ENCODE results near the gene ELOB. TPM values are rescaled to one million over a fixed set of nuclear protein-coding genes. Genes with fewer than 3 reads are reported as not detected.

The ELOB gene
- total RNA-seq: 507 and 710 TPM in 2 replicates

DNA sequence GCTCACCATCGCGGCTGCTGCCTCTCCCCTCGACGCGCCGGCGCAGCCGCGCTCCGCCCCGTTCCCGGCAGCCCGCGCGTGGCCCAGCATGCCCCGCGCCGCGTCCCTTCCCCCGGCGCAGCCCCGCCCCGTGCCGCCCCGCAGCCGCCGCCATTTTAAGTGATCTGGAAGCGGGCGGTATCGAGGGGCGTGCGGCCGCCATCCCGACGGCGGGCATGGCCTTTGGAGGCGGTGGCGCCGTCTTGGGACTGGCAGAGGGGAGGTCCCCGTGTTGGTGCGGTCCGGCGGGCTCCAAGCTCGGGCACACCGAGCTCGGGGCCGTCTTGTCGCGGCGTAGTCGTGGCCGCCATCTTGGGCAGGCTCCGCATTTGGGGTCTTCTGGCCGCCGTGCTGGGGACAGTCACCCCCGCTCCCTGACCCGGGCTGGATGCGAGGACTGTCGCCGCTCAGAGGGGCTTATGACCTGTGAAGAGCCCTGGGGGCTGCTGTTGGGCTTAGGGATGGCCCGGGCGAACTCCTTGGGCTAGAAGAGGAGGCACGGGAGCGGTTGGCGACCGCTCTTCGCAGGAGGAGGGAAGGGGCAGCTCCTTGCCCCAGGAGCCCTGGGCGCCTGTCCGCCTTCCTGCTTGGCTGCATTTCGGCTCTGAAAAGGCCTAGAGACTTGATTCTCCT is at the start of gene ELOB:
TSS of gene ELOB (minus strand) at position 50 of the 672 bp plus-strand sequence. CDS start at position 9, 41 bp downstream.

DNA sequence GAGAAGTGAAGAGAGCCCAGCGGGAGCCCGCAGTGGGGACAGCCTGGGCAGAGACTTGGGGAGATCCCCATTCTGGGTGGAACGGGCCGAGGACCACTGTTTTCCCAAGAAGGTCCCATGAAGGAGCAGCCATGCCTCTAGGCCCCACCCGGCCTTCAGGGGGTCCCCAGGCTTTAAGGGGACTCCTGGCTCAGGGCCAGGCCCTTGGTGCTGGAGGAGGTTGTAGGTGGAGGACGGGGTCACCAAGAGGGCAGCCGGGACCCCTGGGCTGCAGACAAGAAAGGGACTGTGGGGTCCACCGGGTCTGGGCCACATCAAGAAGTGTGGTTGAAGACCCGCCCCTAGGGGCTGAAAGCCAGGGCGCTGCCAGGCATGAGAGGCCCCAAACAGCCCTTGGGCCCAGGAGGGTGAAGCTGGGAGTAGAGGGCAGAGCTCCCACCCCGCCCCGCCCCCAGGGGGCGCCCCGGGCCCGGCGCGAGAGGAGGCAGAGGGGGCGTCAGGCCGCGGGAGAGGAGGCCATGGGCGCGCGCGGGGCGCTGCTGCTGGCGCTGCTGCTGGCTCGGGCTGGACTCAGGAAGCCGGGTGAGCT is 39.8 kb upstream of the ELOB start, which contains the start of gene PRSS21:
TSS of gene PRSS21 (plus strand) at position 487 of the 589 bp plus-strand sequence. CDS start at position 519, 32 bp downstream.

DNA sequence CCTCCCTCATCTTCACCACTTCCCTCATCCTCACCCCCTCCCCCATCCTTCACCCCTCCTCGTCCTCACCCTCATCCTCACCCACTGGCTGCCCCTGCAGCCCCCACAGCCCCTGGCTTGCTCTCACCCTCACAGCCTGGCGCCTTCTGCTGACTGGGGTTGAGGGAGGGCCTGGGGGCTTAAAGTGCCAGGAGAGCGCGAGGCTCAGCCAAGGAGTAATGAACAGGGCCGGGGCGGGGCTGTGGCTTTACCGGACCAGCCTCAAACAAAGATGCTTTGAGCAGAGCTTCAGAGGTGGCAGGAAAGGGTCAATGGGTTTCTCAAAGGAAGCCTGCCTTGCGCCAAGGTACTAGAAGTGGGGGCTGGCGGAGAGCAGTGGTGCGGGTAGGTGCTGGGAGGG is 10.3 kb upstream of the ELOB start, which contains the start of gene PRSS33:
TSS of gene PRSS33 (minus strand) at position 155 of the 400 bp plus-strand sequence. CDS start 1,013 bp downstream, outside the sequence.

DNA sequence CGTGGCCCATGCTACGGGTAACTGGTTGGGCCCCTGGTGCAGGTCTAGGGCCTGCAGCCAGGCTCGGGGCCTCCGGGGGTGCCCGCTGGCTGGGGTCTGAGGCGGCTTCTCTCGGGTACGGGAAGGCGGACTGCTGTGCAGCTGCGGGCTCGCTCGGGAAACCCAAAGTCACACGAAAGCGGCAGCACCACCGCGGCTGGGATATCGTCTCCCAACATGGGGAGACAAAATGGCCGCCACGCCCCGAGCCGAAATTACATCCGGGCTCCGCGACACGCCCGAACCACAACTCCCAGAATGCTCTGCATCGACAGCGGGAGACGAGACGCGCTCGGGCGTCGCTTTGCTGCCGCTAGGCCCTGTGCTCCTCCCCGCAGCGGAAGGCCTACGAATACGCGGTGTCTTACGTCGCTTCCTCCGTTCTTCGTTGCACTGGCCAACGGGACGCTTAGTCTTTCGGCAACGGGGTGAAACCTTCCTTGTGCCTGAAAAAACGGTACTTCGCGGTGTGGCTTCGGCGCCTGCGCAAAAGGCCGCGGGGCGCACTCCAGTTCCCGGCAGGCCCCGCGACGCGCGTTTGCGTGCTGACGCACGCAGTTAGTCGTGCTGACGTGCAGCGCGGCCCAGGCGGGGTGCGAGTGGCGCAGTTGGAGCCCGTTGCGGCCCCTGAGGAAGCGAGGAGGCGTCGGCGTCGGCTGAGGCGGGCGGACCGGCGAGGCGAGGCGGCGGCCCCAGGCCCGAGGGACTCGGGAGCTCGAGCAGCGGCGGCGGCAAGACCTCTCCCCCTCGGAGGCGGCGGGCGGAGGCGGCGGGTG is 24.8 kb downstream of the ELOB start, which contains the start of gene SRRM2:
TSS of gene SRRM2 (plus strand) at position 604 of the 815 bp plus-strand sequence. CDS start 3,727 bp downstream, outside the sequence.

Other genes starting within 250 kb of the ELOB start
- 0.09 TPM in 1 of 2 replicates, not detected in the other for gene CEMP1, start 245.9 kb downstream of the ELOB start, total RNA-seq
- gene PDPK1, start 239.3 kb downstream of the ELOB start, total RNA-seq: 11.9 and 13.5 TPM in 2 replicates
- gene KCTD5, start 94.8 kb downstream of the ELOB start, total RNA-seq: 16.2 and 18.2 TPM in 2 replicates
- 0.57 and 0.74 TPM in 2 replicates for gene PRSS27, start 57.1 kb downstream of the ELOB start, total RNA-seq
- 29.7 and 50.2 TPM in 2 replicates for gene SRRM2, start 24.6 kb downstream of the ELOB start, total RNA-seq
- not detected in 2 replicates for gene PRSS33, start 10.3 kb upstream of the ELOB start, total RNA-seq
- not detected in 2 replicates for gene PRSS41, start 21.2 kb upstream of the ELOB start, total RNA-seq
- gene PRSS21, start 40.0 kb upstream of the ELOB start, total RNA-seq: 0.55 TPM in 1 of 2 replicates, not detected in the other
- 0.18 and 1.3 TPM in 2 replicates for gene ZG16B, start 53.0 kb upstream of the ELOB start, total RNA-seq
- gene PRSS22, start 80.9 kb upstream of the ELOB start, total RNA-seq: not detected in 2 replicates
- gene FLYWCH2, start 105.9 kb upstream of the ELOB start, total RNA-seq: 72.2 and 88.2 TPM in 2 replicates
- 36.4 and 42.5 TPM in 2 replicates for gene FLYWCH1, start 134.7 kb upstream of the ELOB start, total RNA-seq
- gene KREMEN2, start 187.0 kb upstream of the ELOB start, total RNA-seq: not detected in 2 replicates
- 0.55 and 0.85 TPM in 2 replicates for gene PAQR4, start 192.1 kb upstream of the ELOB start, total RNA-seq
- 0.28 and 0.46 TPM in 2 replicates for gene PKMYT1, start 203.2 kb upstream of the ELOB start, total RNA-seq
- not detected in 2 replicates for gene CLDN9, start 235.6 kb upstream of the ELOB start, total RNA-seq
- gene CLDN6, start 240.9 kb upstream of the ELOB start, total RNA-seq: not detected in 2 replicates
- gene TNFRSF12A, start 243.1 kb upstream of the ELOB start, total RNA-seq: 99.8 and 151 TPM in 2 replicates
- gene HCFC1R1, start 246.7 kb upstream of the ELOB start, total RNA-seq: 19.9 and 26.3 TPM in 2 replicates
- gene THOC6, start 246.8 kb upstream of the ELOB start, total RNA-seq: 22.9 and 29.1 TPM in 2 replicates